Neural crest cell (in vitro differentiated cells): ENCODE data around the gene UMPS. TPM values are rescaled to one million over a fixed set of nuclear protein-coding genes. Genes with fewer than 3 reads are reported as not detected.
A peak's percentile ranks its signal among the peaks of the same experiment; 100 is the strongest.
"Not testable (repeated sequence)": the region's sequence is repeated elsewhere in the genome, so short reads cannot be mapped to it uniquely, and the experiment has no call there.

Source experiments
- DNase-seq: peaks from one replicate; pipeline ENCODE4 v3.0.0; 2021; ENCODE audit warnings: low read depth, mixed read lengths, low spot score
- H3K27ac Mint-ChIP-seq: one replicate; pipeline ENCODE4 v1.8.0; 2021; ENCODE audit warnings: mild to moderate bottlenecking, mixed read lengths; ENCODE audit not compliant: unreplicated experiment
- H3K27me3 Mint-ChIP-seq: 2 replicates; pipeline ENCODE4 v1.8.0; 2021; ENCODE audit warnings: low read depth, mild to moderate bottlenecking, mixed read lengths
- H3K36me3 Mint-ChIP-seq: 2 replicates; pipeline ENCODE4 v1.8.0; 2021; ENCODE audit warnings: low read depth, mild to moderate bottlenecking, mixed read lengths
- H3K4me1 Mint-ChIP-seq: 2 replicates; pipeline ENCODE4 v1.8.0; 2021; ENCODE audit warnings: mixed read lengths
- H3K4me3 Mint-ChIP-seq: one replicate; pipeline ENCODE4 v1.8.0; 2021; ENCODE audit warnings: mild to moderate bottlenecking, mixed read lengths
- H3K9me3 Mint-ChIP-seq: 2 replicates; pipeline ENCODE4 v1.8.0; 2021; ENCODE audit warnings: mixed read lengths
- CTCF ChIP-seq: fragments of 200-600 bp; sonication (generic); conservative IDR thresholded peaks from 2 replicates; pipeline ENCODE4 v1.5.0; 2021; ENCODE audit warnings: antibody characterized with exemption, mild to moderate bottlenecking
- total RNA-seq: library from RNA; stranded (reverse); gene quantifications from 2 replicates; pipeline ENCODE4 v1.2.1, GENCODE V29; 2021

The UMPS gene
- total RNA-seq, 1 donor from 2014 or later, result 70.7 TPM

- Mint-ChIP-seq H3K4me1 (peaks cover 22% of the 10 kb centered on the region), H3K27ac (no peak overlapping the region), H3K36me3 (no peaks in the 10 kb centered on the region), H3K4me3 (no peak overlapping the region), H3K9me3 (no peaks in the 10 kb centered on the region), H3K27me3 (no peaks in the 10 kb centered on the region)
- DNase-seq, result no peak
- no peak for TF ChIP-seq CTCF
These were observed 58.0 kb downstream of the UMPS start for GRCh38 chr3:124788254-124788745.

- not testable (repeated sequence) for H3K9me3 Mint-ChIP-seq, H3K27ac Mint-ChIP-seq, H3K4me3 Mint-ChIP-seq, DNase-seq, H3K36me3 Mint-ChIP-seq, H3K27me3 Mint-ChIP-seq
- peaks cover 15% of the 10 kb centered on the region for H3K4me1 Mint-ChIP-seq
These were observed 58.9 kb downstream of the UMPS start for GRCh38 chr3:124789103-124789502.

GRCh38 chr3:124791142-124791541 is 60.9 kb downstream of the UMPS start:
- Mint-ChIP-seq H3K27me3 (no peaks in the 10 kb centered on the region), H3K4me1 (peaks cover 11% of the 10 kb centered on the region), H3K9me3 (no peaks in the 10 kb centered on the region), H3K4me3 (no peak overlapping the region), H3K36me3 (no peaks in the 10 kb centered on the region), H3K27ac (peak overlapping the region; percentile 83)
- no peak for DNase-seq
- TF ChIP-seq CTCF, result no peak

- Mint-ChIP-seq H3K4me3 (no peak overlapping the region), H3K27ac (peak overlapping the region; percentile 47), H3K27me3 (no peaks in the 10 kb centered on the region), H3K36me3 (no peaks in the 10 kb centered on the region), H3K9me3 (no peaks in the 10 kb centered on the region), H3K4me1 (peaks cover 9% of the 10 kb centered on the region)
- no peak for TF ChIP-seq CTCF
- DNase-seq, result no peak
These were observed 61.4 kb downstream of the UMPS start for GRCh38 chr3:124791639-124792151.

- Mint-ChIP-seq H3K9me3 (no peaks in the 10 kb centered on the region), H3K4me3 (no peak overlapping the region), H3K4me1 (peaks cover under 1% of the 10 kb centered on the region), H3K27ac (peak overlapping the region; percentile 57), H3K36me3 (no peaks in the 10 kb centered on the region), H3K27me3 (no peaks in the 10 kb centered on the region)
- no peak for TF ChIP-seq CTCF
- no peak for DNase-seq
These were observed 62.2 kb downstream of the UMPS start for GRCh38 chr3:124792341-124793040.

GRCh38 chr3:124793054-124793739 is 62.9 kb downstream of the UMPS start:
- peak overlapping the region; percentile 57 for H3K27ac Mint-ChIP-seq
- no peaks in the 10 kb centered on the region for H3K27me3 Mint-ChIP-seq
- no peaks in the 10 kb centered on the region for H3K9me3 Mint-ChIP-seq
- no peaks in the 10 kb centered on the region for H3K36me3 Mint-ChIP-seq
- TF ChIP-seq CTCF, result no peak
- DNase-seq, result no peak
- no peaks in the 10 kb centered on the region for H3K4me1 Mint-ChIP-seq
- H3K4me3 Mint-ChIP-seq, result no peak overlapping the region
